Fibroblast of skin of scalp (primary cell): ENCODE results near the gene GDF3.

Source experiments
- DNase-seq: peaks from one replicate; pipeline ENCODE4 v3.0.0-alpha.2; 2013

Gene GDF3

GRCh38 chr12:7666595-7666994, 29.0 kb downstream of the GDF3 start:
- no peak for DNase-seq

GRCh38 chr12:7661741-7662140, 33.8 kb downstream of the GDF3 start:
- DNase-seq: no peak

- DNase-seq: no peak
Measured at GRCh38 chr12:7656121-7656520, 39.5 kb downstream of the GDF3 start.

GRCh38 chr12:7650091-7650490, 45.5 kb downstream of the GDF3 start:
- DNase-seq: no peak

GRCh38 chr12:7647071-7647470, 48.5 kb downstream of the GDF3 start:
- no peak for DNase-seq

GRCh38 chr12:7646178-7646475, 49.4 kb downstream of the GDF3 start:
- DNase-seq: no peak

- DNase-seq: peak; percentile 41
Measured at GRCh38 chr12:7645395-7646177, 50.0 kb downstream of the GDF3 start.

GRCh38 chr12:7642876-7643309, 52.7 kb downstream of the GDF3 start:
- peak; percentile 18 for DNase-seq

- DNase-seq: no peak
Measured at GRCh38 chr12:7642287-7642686, 53.3 kb downstream of the GDF3 start.

GRCh38 chr12:7640123-7640995, 55.2 kb downstream of the GDF3 start:
- peak; percentile 5 for DNase-seq
